K562 (cell line): Measurements from ENCODE around the gene RPLP2. TPM values are rescaled to one million over a fixed set of nuclear protein-coding genes. Genes with fewer than 3 reads are reported as not detected.
A peak's percentile ranks its signal among the peaks of the same experiment; 100 is the strongest.

ENCODE experiments used
- BHLHE40 ChIP-seq: IDR thresholded peaks from 2 replicates; pipeline ENCODE4 v1.6.1; 2011; ENCODE audit warnings: low read length, improper control_type of control experiment
- CTBP1 ChIP-seq: fragments of 450-650 bp; IDR thresholded peaks from 2 replicates; pipeline ENCODE4 v1.6.1; 2016; ENCODE audit warnings: borderline replicate concordance
- NFIC ChIP-seq: fragments of 450-650 bp; IDR thresholded peaks from 2 replicates; pipeline ENCODE4 v1.6.1; 2017; ENCODE audit warnings: mild to moderate bottlenecking, inconsistent platforms
- NR1H2 ChIP-seq: sonication (generic); formaldehyde crosslinking; IDR thresholded peaks from 2 replicates; pipeline ENCODE4 v1.4.0; 2020; ENCODE audit warnings: mild to moderate bottlenecking, missing genetic modification reagents
- POLR2A ChIP-seq: fragments of 450-650 bp; conservative IDR thresholded peaks from 2 replicates; pipeline ENCODE4 v1.6.1; 2016
- RCOR1 ChIP-seq, 2 experiments: IDR thresholded peaks; 2 replicates each; pipeline ENCODE4 v1.6.1; 2012; ENCODE audit warnings: low read depth in 2 of 2, low read length in 2 of 2, borderline replicate concordance in 1 of 2, improper control_type of control experiment in 1 of 2
- RREB1 ChIP-seq: fragments of 250-450 bp; sonication (Bioruptor Pico); IDR thresholded peaks from 2 replicates; pipeline ENCODE4 v1.4.0; 2020
- ZNF445 ChIP-seq: fragments of 250-450 bp; sonication (Bioruptor Pico); IDR thresholded peaks from 2 replicates; pipeline ENCODE4 v1.4.0; 2020; ENCODE audit warnings: low read depth, mild to moderate bottlenecking, moderate library complexity
- ZNF449 ChIP-seq: fragments of 250-450 bp; sonication (Bioruptor Pico); IDR thresholded peaks from 2 replicates; pipeline ENCODE4 v1.8.0; 2022; ENCODE audit warnings: moderate library complexity, mild to moderate bottlenecking, inconsistent platforms
- ZNF551 ChIP-seq: fragments of 250-450 bp; sonication (Bioruptor Pico); IDR thresholded peaks from 2 replicates; pipeline ENCODE4 v1.5.0; 2021; ENCODE audit warnings: mild to moderate bottlenecking, moderate library complexity
- ZNF586 ChIP-seq: fragments of 450-650 bp; formaldehyde crosslinking; conservative IDR thresholded peaks from 2 replicates; pipeline ENCODE4 v1.4.0; 2020; ENCODE audit warnings: mild to moderate bottlenecking, moderate library complexity
- ZNF655 ChIP-seq: fragments of 250-450 bp; sonication (Bioruptor Pico); IDR thresholded peaks from 2 replicates; pipeline ENCODE4 v1.5.0; 2021
- ZNF699 ChIP-seq: fragments of 250-450 bp; sonication (Bioruptor Pico); IDR thresholded peaks from 2 replicates; pipeline ENCODE4 v1.8.0; 2021; ENCODE audit warnings: mild to moderate bottlenecking, moderate library complexity; ENCODE audit not compliant: insufficient replicate concordance
- ZNF707 ChIP-seq: fragments of 250-450 bp; sonication (Bioruptor Pico); conservative IDR thresholded peaks from 2 replicates; pipeline ENCODE4 v1.8.0; 2022; ENCODE audit warnings: inconsistent platforms, mild to moderate bottlenecking, moderate library complexity
- polyA plus RNA-seq, 8 experiments: library from polyadenylated mRNA; depleted of rRNA in 4 of 8; stranded (reverse) in 5 of 8; unstranded in 3 of 8; fragments of >200 nt; fragmentation: Nextera tagmentation in 2 of 8; fragmentation: Illumina TruSeq in 1 of 8; extraction: Ambion mirVana in 2 of 8; extraction: Trizol in 1 of 8; gene quantifications; 2 replicates each; pipeline versions ENCODE4 v1.2.1 to v1.2.3, GENCODE V29; 2011 to 2014; ENCODE audit warnings: inconsistent platforms in 1 of 8, missing spikeins in 1 of 8
- total RNA-seq, 7 experiments: library from RNA; depleted of rRNA in 6 of 7; stranded (reverse); fragments of >200 nt in 6 of 7; fragmentation: Illumina TruSeq in 2 of 7; extraction: Trizol in 2 of 7; gene quantifications; 2 replicates each; pipeline versions ENCODE4 v1.2.1 to v1.2.3, GENCODE V29; 2011 to 2021; ENCODE audit warnings: low replicate concordance in 1 of 7
- TF ChIP-seq, protein P1 (sequence below): fragments of 250-450 bp; sonication (Bioruptor Pico); IDR thresholded peaks from 2 replicates; pipeline ENCODE4 v1.5.0; 2021; ENCODE audit warnings: mild to moderate bottlenecking, borderline replicate concordance

The RPLP2 gene
- total and polyA plus RNA-seq, 9 of the 15 experiments (the other 6 are each of a cell fraction or from before 2014, with no cell fraction given) = 528 to 3,807 (median 1,633) TPM

DNA sequence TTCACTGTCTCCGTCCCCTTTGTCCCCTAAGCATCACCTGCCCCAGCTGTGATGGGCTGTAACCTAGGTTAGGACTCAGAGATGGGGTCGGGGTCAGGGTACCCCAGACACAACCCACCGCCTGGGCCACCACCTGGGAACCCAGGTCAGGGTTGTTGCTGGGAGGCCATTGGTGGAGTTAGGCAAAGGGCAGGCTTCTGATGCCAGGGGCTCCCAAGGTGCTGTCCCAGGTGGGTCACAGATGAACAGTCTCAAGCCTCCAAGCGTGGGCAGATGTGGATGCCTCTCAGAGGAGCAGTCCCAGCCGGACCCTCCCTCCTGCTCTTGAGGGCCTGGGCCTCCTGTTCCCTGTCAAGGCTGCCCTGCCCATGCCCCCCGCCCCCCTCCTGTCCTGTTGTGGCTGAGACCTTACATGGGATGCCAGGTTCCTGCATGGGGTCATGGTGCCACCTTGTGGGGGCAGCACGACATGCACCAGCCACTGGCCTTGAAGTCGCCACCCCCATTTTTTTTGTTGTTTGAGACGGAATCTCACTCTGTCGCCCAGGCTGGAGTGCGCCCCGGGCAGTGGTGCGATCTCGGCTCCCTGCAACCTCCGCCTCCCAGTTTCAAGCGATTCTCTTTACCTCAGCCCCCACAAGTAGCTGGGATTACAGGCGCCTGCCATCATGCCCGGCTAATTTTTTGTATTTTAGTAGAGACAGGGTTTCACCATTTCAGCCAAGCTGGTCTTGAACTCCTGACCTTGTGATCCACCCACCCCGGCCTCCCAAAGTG lies 44.6 kb upstream of the RPLP2 start (continued):
- TF ChIP-seq ZNF699 (CRISPR knock-in tag) (no peak), RCOR1 (IDR thresholded peaks at IDR 0.05; ENCODE audit: borderline replicate concordance in 1 of 2, low read depth in 2 of 2, low read length in 2 of 2) (no peak), RREB1 (CRISPR knock-in tag) (no peak), ZNF551 (CRISPR knock-in tag) (peak; percentile 57; the same call in 1 of the 2 replicates), BHLHE40 (no peak), POLR2A (peak; percentile 83), CTBP1 (no peak), ZNF586 (CRISPR knock-in tag) (peak; percentile 28; the same call in 1 of the 2 replicates), NFIC (0 out of 2 replicates have a peak, but pooled peaks have one; percentile 7), ZNF655 (CRISPR knock-in tag) (0 out of 2 replicates have a peak, but pooled peaks have one; percentile 16), ZNF449 (no peak), NR1H2 (CRISPR knock-in tag) (no peak), ZNF707 (CRISPR knock-in tag) (no peak), ZNF445 (0 out of 2 replicates have a peak, but pooled peaks have one; percentile 16)
- TF ChIP-seq, protein P1, sequence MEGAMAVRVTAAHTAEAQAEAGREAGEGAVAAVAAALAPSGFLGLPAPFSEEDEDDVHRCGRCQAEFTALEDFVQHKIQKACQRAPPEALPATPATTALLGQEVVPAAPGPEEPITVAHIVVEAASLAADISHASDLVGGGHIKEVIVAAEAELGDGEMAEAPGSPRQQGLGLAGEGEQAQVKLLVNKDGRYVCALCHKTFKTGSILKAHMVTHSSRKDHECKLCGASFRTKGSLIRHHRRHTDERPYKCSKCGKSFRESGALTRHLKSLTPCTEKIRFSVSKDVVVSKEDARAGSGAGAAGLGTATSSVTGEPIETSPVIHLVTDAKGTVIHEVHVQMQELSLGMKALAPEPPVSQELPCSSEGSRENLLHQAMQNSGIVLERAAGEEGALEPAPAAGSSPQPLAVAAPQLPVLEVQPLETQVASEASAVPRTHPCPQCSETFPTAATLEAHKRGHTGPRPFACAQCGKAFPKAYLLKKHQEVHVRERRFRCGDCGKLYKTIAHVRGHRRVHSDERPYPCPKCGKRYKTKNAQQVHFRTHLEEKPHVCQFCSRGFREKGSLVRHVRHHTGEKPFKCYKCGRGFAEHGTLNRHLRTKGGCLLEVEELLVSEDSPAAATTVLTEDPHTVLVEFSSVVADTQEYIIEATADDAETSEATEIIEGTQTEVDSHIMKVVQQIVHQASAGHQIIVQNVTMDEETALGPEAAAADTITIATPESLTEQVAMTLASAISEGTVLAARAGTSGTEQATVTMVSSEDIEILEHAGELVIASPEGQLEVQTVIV = no peak
